IMR-90 (cell line): Measurements from ENCODE around the gene SLC6A17. TPM values are rescaled to one million over a fixed set of nuclear protein-coding genes. Genes with fewer than 3 reads are reported as not detected.

Source experiments
- ATAC-seq: fragments of 200-7000 bp; cut with Tn5 transposase; 2 replicates; pipeline ENCODE4 v1.9.1; 2020; ENCODE audit warnings: low read depth, mild to moderate bottlenecking, moderate library complexity
- BruUV-seq: library from RNA; stranded (reverse); fragments of 400-500 nt; replicated peaks from 2 replicates; lab custom pipeline; 2021; lab: Mats Ljungman, UMichigan
- CTCF ChIA-PET: fragments of 300-600 bp; formaldehyde crosslinking; extraction: SDS; loops from one replicate; lab custom pipeline; 2021; ENCODE audit warnings: antibody characterized with exemption; lab: Yijun Ruan, JAX
- POLR2A ChIA-PET: fragments of 300-600 bp; sonication (Branson Sonifier 250); formaldehyde crosslinking; loops from one replicate; lab custom pipeline; 2022; ENCODE audit warnings: antibody characterized with exemption; ENCODE audit not compliant: unreplicated experiment; lab: Charles Lee
- DNase-seq: peaks from one replicate; pipeline ENCODE4 v3.0.0; 2013
- H2AFZ ChIP-seq: replicated peaks from 2 replicates; pipeline ENCODE3; 2013; ENCODE audit warnings: low read length, mild to moderate bottlenecking; ENCODE audit not compliant: poor library complexity
- H2AK5ac ChIP-seq: 2 replicates; pipeline ENCODE4 v1.6.1; 2013; ENCODE audit warnings: low read depth, low read length, inconsistent platforms
- H2AK9ac ChIP-seq: replicated peaks from 2 replicates; pipeline ENCODE3; 2013; ENCODE audit warnings: mild to moderate bottlenecking, low read depth, low read length, moderate library complexity; ENCODE audit not compliant: poor library complexity
- H2BK120ac ChIP-seq: 2 replicates; pipeline ENCODE4 v1.6.1; 2013; ENCODE audit warnings: low read depth, low read length, inconsistent platforms
- H2BK15ac ChIP-seq: 3 replicates; pipeline ENCODE4 v1.6.1; 2013; ENCODE audit warnings: low read depth, low read length, inconsistent platforms
- H2BK20ac ChIP-seq: 2 replicates; pipeline ENCODE4 v1.6.1; 2013; ENCODE audit warnings: low read depth, mild to moderate bottlenecking, inconsistent platforms, low read length, moderate library complexity
- H2BK5ac ChIP-seq: 2 replicates; pipeline ENCODE4 v1.6.1; 2013; ENCODE audit warnings: mild to moderate bottlenecking, low read depth, low read length, inconsistent platforms; ENCODE audit not compliant: poor library complexity, severe bottlenecking
- H3K14ac ChIP-seq: replicated peaks from 2 replicates; pipeline ENCODE4 v1.6.1; 2013; ENCODE audit warnings: low read depth, low read length, inconsistent platforms
- H3K18ac ChIP-seq: 2 replicates; pipeline ENCODE4 v1.6.1; 2013; ENCODE audit warnings: low read depth, low read length, control low read depth
- H3K23ac ChIP-seq: 2 replicates; pipeline ENCODE4 v1.6.1; 2013; ENCODE audit warnings: low read depth, low read length, inconsistent platforms
- H3K27ac ChIP-seq: 2 replicates; pipeline ENCODE4 v1.5.1; 2013; ENCODE audit warnings: mild to moderate bottlenecking, control low read depth, low read length; ENCODE audit not compliant: insufficient read depth
- H3K27me3 ChIP-seq: 2 replicates; pipeline ENCODE4 v1.6.1; 2013; ENCODE audit warnings: low read length; ENCODE audit not compliant: control insufficient read depth, insufficient read depth
- H3K36me3 ChIP-seq: 2 replicates; pipeline ENCODE4 v1.6.1; 2013; ENCODE audit warnings: low read length, mixed read lengths; ENCODE audit not compliant: control insufficient read depth, insufficient read depth
- H3K4ac ChIP-seq: 2 replicates; pipeline ENCODE4 v1.6.1; 2013; ENCODE audit warnings: low read depth, low read length, inconsistent platforms
- H3K4me1 ChIP-seq: 2 replicates; pipeline ENCODE4 v1.6.1; 2013; ENCODE audit warnings: low read length, mixed read lengths; ENCODE audit not compliant: control insufficient read depth, insufficient read depth
- H3K4me2 ChIP-seq: 2 replicates; pipeline ENCODE4 v1.6.1; 2013; ENCODE audit warnings: low read depth, mild to moderate bottlenecking, control low read depth, low read length, moderate library complexity
- H3K4me3 ChIP-seq: 2 replicates; pipeline ENCODE4 v1.5.1; 2013; ENCODE audit warnings: low read depth, mild to moderate bottlenecking, control low read depth, low read length, moderate library complexity; ENCODE audit not compliant: insufficient read depth
- H3K56ac ChIP-seq: 2 replicates; pipeline ENCODE4 v1.6.1; 2013; ENCODE audit warnings: low read length, inconsistent platforms; ENCODE audit not compliant: insufficient read depth; ENCODE audit errors: extremely low read depth
- H3K79me1 ChIP-seq, 2 experiments: 2 replicates each; pipeline ENCODE4 v1.6.1; 2013; ENCODE audit warnings: low read length in 2 of 2, inconsistent platforms in 1 of 2, low read depth in 1 of 2
- H3K9ac ChIP-seq: 2 replicates; pipeline ENCODE4 v1.6.1; 2013; ENCODE audit warnings: low read depth, low read length, control low read depth
- H3K9me1 ChIP-seq: 2 replicates; pipeline ENCODE4 v1.6.1; 2013; ENCODE audit warnings: low read length, inconsistent platforms; ENCODE audit not compliant: insufficient read depth
- H3K9me3 ChIP-seq: 2 replicates; pipeline ENCODE4 v1.6.1; 2013; ENCODE audit warnings: low read length; ENCODE audit not compliant: control insufficient read depth, insufficient read depth
- H4K20me1 ChIP-seq: 2 replicates; pipeline ENCODE4 v1.6.1; 2013; ENCODE audit warnings: low read length, inconsistent platforms; ENCODE audit not compliant: insufficient read depth
- H4K5ac ChIP-seq: 2 replicates; pipeline ENCODE4 v1.6.1; 2013; ENCODE audit warnings: mild to moderate bottlenecking, low read depth, low read length, control low read depth
- H4K8ac ChIP-seq, 2 experiments: 2 replicates each; pipeline ENCODE4 v1.6.1; 2013; ENCODE audit warnings: low read depth in 2 of 2, low read length in 2 of 2, control low read depth in 1 of 2, inconsistent platforms in 1 of 2
- H4K91ac ChIP-seq: 2 replicates; pipeline ENCODE4 v1.6.1; 2013; ENCODE audit warnings: low read depth, low read length, inconsistent platforms; ENCODE audit not compliant: insufficient read depth
- BHLHE40 ChIP-seq: fragments of 150-350 bp; IDR thresholded peaks from 2 replicates; pipeline ENCODE4 v1.6.1; 2016; ENCODE audit warnings: mild to moderate bottlenecking, low read depth, low read length
- FOS ChIP-seq: fragments of 150-350 bp; IDR thresholded peaks from 2 replicates; pipeline ENCODE4 v1.6.1; 2016; ENCODE audit warnings: low read depth, low read length
- MAZ ChIP-seq: IDR thresholded peaks from 2 replicates; pipeline ENCODE4 v1.6.1; 2012; ENCODE audit warnings: low read depth, mild to moderate bottlenecking, low read length, improper control_type of control experiment, moderate library complexity, borderline replicate concordance
- MXI1 ChIP-seq: IDR thresholded peaks from 2 replicates; pipeline ENCODE4 v1.6.1; 2012; ENCODE audit warnings: low read depth, mild to moderate bottlenecking, low read length, moderate library complexity, borderline replicate concordance
- NFE2L2 ChIP-seq: fragments of 150-350 bp; IDR thresholded peaks from 2 replicates; pipeline ENCODE4 v1.6.1; 2016; ENCODE audit warnings: low read depth, mild to moderate bottlenecking, low read length
- RFX5 ChIP-seq: IDR thresholded peaks from 2 replicates; pipeline ENCODE4 v1.8.0; 2012; ENCODE audit warnings: low read depth, mild to moderate bottlenecking, low read length, moderate library complexity
- WGBS, 2 experiments: methylation state at CpG; one replicate each; pipeline versions ENCODE4 v1.1.5 to v1.1.7; 2013; ENCODE audit warnings: missing lambda C conversion rate in 2 of 2; ENCODE audit not compliant: insufficient read length in 1 of 2; ENCODE audit errors: extremely low coverage in 2 of 2; 5-methylcytosine and 5-hydroxymethylcytosine counted together
- dilution Hi-C: fragments of 300-500 bp; cut with HindIII; formaldehyde crosslinking; loops from one replicate; pipeline ENCODE4 v1.14.3; 2018; ENCODE audit warnings: low sequenced_read_pairs; ENCODE audit not compliant: unreplicated experiment
- in situ Hi-C: fragments of 300-500 bp; cut with MboI; formaldehyde crosslinking; loops from 3 replicates; pipeline ENCODE4 v1.14.3; 2019; ENCODE audit warnings: low sequenced_read_pairs, inconsistent platforms, mixed read lengths
- intact Hi-C: fragments of 100-400 bp; cut with micrococcal nuclease; formaldehyde crosslinking; loops from 2 replicates; pipeline ENCODE4 v1.10.0; 2022
- polyA plus RNA-seq, 3 experiments: library from polyadenylated mRNA; depleted of rRNA; stranded (reverse); fragments of >200 nt; gene quantifications; 2 replicates each; pipeline ENCODE4 v1.2.3, GENCODE V29; 2012; ENCODE audit warnings: low replicate concordance in 1 of 3
- total RNA-seq: library from RNA; depleted of rRNA; stranded (reverse); fragments of >200 nt; gene quantifications from 2 replicates; pipeline ENCODE4 v1.2.3, GENCODE V29; 2012
- TF ChIP-seq, protein P1 (sequence below): fragments of 150-350 bp; IDR thresholded peaks from 2 replicates; pipeline ENCODE4 v1.6.1; 2016; ENCODE audit warnings: low read depth, mild to moderate bottlenecking, low read length, moderate library complexity, borderline replicate concordance

SLC6A17 gene
- total and polyA plus RNA-seq, 2 of the 4 experiments (the other 2 are of a cell fraction), result 0.54 to 0.82 TPM

GRCh38 chr1:110211496-110212168 lies 61.3 kb downstream of the SLC6A17 start:
- intact Hi-C loops (no loop called here), in situ Hi-C loops (no loop called here), dilution Hi-C loops (no loop called here)
- Histone ChIP-seq H3K27me3 (peaks cover 59% of the 10 kb centered on the region), H4K5ac (no peak overlapping the region), H3K4me1 (no peaks in the 10 kb centered on the region), H3K79me1 (no peaks in the 10 kb centered on the region), H3K36me3 (no peaks in the 10 kb centered on the region), H2BK5ac (no peak overlapping the region), H2BK20ac (no peak overlapping the region), H3K56ac (no peak overlapping the region), H2AFZ (peak overlapping the region; percentile 94), H2AK9ac (no peak overlapping the region), H3K23ac (no peak overlapping the region), H3K9me1 (no peaks in the 10 kb centered on the region), H3K27ac (no peak overlapping the region), H3K9ac (no peak overlapping the region), H4K91ac (no peak overlapping the region), H4K20me1 (peaks cover 3% of the 10 kb centered on the region), H2BK15ac (no peak overlapping the region), H3K14ac (no peak overlapping the region), H3K18ac (no peak overlapping the region), H3K4ac (no peak overlapping the region), H3K4me3 (no peak overlapping the region), H3K9me3 (no peaks in the 10 kb centered on the region), H4K8ac (no peak overlapping the region), H3K4me2 (no peak overlapping the region), H2AK5ac (no peak overlapping the region), H2BK120ac (no peak overlapping the region)
- ChIA-PET CTCF (no interaction called here), POLR2A (no interaction called here)
- ATAC-seq (no peak), DNase-seq (no peak)
- TF ChIP-seq MAZ (no peak), NFE2L2 (no peak), RFX5 (no peak), FOS (no peak), BHLHE40 (0 out of 2 replicates have a peak, but pooled peaks have one; percentile 32), MXI1 (no peak)
- TF ChIP-seq, protein P1, sequence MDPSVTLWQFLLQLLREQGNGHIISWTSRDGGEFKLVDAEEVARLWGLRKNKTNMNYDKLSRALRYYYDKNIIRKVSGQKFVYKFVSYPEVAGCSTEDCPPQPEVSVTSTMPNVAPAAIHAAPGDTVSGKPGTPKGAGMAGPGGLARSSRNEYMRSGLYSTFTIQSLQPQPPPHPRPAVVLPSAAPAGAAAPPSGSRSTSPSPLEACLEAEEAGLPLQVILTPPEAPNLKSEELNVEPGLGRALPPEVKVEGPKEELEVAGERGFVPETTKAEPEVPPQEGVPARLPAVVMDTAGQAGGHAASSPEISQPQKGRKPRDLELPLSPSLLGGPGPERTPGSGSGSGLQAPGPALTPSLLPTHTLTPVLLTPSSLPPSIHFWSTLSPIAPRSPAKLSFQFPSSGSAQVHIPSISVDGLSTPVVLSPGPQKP, result no peak
- no TSS peak for BruUV-seq
- 5% methylated on average over 40 of the region's 81 CpGs; no CpG with 5 or more reads in 1 of the 2 experiments for WGBS, 2 experiments
